Stromal cell of bone marrow (primary cell): ENCODE data around the gene KIRREL2.
"Not testable (repeated sequence)": the region's sequence is repeated elsewhere in the genome, so short reads cannot be mapped to it uniquely, and the experiment has no call there.

Experiments
- DNase-seq: peaks from one replicate; pipeline ENCODE4 v3.0.0-alpha.2; 2012; ENCODE audit warnings: low read depth

The KIRREL2 gene

GRCh38 chr19:35899547-35900214 is 43.0 kb downstream of the KIRREL2 start:
- peak; percentile 61 for DNase-seq

GRCh38 chr19:35901055-35901644 is 44.4 kb downstream of the KIRREL2 start:
- DNase-seq: no peak

- DNase-seq: no peak
Observed at GRCh38 chr19:35901854-35902661, 45.3 kb downstream of the KIRREL2 start, which contains the start of gene HCST. HCST (plus strand) TSS chr19:35902529; CDS start chr19:35902594, 65 bp downstream.

- no peak for DNase-seq
Observed at GRCh38 chr19:35902870-35903475, 46.3 kb downstream of the KIRREL2 start.

- DNase-seq: no peak
Observed at GRCh38 chr19:35903550-35904179, 47.0 kb downstream of the KIRREL2 start.

GRCh38 chr19:35904311-35905068 is 47.8 kb downstream of the KIRREL2 start:
- no peak for DNase-seq

GRCh38 chr19:35905178-35905727 is 48.5 kb downstream of the KIRREL2 start:
- no peak for DNase-seq

GRCh38 chr19:35907377-35907745 is 50.6 kb downstream of the KIRREL2 start:
- DNase-seq: no peak

- no peak for DNase-seq
Observed at GRCh38 chr19:35908010-35908441, 51.3 kb downstream of the KIRREL2 start, which contains the start of gene TYROBP. TYROBP (minus strand) TSS chr19:35908295; CDS start chr19:35908228, 67 bp downstream.

- no peak for DNase-seq
Observed at GRCh38 chr19:35908973-35909683, 52.4 kb downstream of the KIRREL2 start.

GRCh38 chr19:35909684-35910035 is 52.9 kb downstream of the KIRREL2 start:
- DNase-seq: no peak

GRCh38 chr19:35910355-35910754 is 53.6 kb downstream of the KIRREL2 start:
- DNase-seq: not testable (repeated sequence)

GRCh38 chr19:35911173-35911572 is 54.5 kb downstream of the KIRREL2 start:
- DNase-seq: no peak

GRCh38 chr19:35911790-35912189 is 55.1 kb downstream of the KIRREL2 start:
- no peak for DNase-seq

GRCh38 chr19:35913589-35913988 is 56.9 kb downstream of the KIRREL2 start:
- no peak for DNase-seq

- no peak for DNase-seq
Observed at GRCh38 chr19:35915443-35915842, 58.7 kb downstream of the KIRREL2 start.
